Measurements from ENCODE around the gene CARD6.

The CARD6 gene

DNA sequence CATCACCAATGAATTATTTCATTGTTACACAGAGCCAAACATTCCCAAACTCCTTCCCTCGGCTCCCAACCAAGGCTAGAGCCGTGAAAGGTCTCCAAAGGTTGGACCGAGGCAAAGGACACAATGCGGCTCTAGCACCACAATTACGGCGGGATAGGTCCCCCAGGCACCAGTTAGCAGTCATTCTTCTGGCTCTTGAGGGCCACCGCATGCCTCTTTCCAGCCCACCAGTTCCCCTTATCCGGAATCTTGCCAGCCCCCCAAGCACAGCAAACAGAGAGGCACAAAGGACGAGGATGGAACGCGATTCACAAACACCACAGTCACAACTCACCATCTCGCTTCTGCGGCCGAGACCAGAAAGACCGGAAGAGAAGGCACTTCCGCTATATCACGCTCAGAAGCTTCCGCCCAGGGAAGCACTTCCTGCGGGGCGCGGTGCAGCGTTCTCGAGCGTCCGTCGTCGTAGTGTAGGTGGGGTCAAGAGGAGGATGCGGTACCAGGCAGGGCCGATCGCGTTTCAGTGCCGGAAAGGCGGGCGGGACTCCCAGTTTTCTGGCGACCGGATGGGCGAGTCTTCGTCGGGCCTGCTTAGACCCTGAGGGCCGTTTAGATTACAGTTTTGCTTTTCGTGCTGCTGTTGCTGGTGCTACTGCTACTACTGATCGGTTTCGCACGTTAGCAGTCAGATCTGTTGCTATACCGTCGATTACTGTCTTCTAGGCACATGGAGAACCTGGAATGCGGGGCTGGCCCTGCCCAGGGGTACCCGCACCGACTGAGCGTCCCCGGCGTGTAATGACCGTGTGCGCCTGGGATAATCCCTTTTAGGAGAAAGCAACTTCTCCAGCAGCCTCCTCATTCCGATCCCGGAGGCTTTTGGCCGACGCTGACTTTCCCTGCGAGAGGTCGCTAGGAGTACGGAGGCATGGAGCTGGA is 6.0 kb upstream of the CARD6 start, which contains the start of gene RPL37:
Gene RPL37 (minus strand): TSS at position 374 of the 939 bp plus-strand sequence. CDS start 37 bp downstream, at position 337.
- ATAC-seq (ENCODE audit: insufficient read depth, low read depth) (peak; percentile 97), DNase-seq (peak; percentile 89)
- peak within 1 kb of the TSS; percentile 64 to 86 for H3K4me3 ChIP-seq (ENCODE audit: low read depth in 1 of 2, low read length in 2 of 2)
- no peaks in the 10 kb centered on the region for H3K27me3 ChIP-seq (ENCODE audit: insufficient read depth, low read length, poor library complexity)
- peak within 1 kb of the TSS; percentile 78 for H3K27ac ChIP-seq (ENCODE audit: low read length)
- H4K20me1 ChIP-seq (ENCODE audit: insufficient read depth, low read length): peaks cover 15% of the 10 kb centered on the region; the same call in 1 of the 2 replicates
- H3K4me1 ChIP-seq (ENCODE audit: insufficient read depth, low read length): peaks cover 26% of the 10 kb centered on the region
- H3K36me3 ChIP-seq (ENCODE audit: insufficient read depth, low read length): peaks cover 41% of the 10 kb centered on the region
- TF ChIP-seq EZH2 (IDR thresholded peaks at IDR 0.05; ENCODE audit: borderline replicate concordance, low read depth, low read length, severe bottlenecking): no peak
- TF ChIP-seq, protein P1, sequence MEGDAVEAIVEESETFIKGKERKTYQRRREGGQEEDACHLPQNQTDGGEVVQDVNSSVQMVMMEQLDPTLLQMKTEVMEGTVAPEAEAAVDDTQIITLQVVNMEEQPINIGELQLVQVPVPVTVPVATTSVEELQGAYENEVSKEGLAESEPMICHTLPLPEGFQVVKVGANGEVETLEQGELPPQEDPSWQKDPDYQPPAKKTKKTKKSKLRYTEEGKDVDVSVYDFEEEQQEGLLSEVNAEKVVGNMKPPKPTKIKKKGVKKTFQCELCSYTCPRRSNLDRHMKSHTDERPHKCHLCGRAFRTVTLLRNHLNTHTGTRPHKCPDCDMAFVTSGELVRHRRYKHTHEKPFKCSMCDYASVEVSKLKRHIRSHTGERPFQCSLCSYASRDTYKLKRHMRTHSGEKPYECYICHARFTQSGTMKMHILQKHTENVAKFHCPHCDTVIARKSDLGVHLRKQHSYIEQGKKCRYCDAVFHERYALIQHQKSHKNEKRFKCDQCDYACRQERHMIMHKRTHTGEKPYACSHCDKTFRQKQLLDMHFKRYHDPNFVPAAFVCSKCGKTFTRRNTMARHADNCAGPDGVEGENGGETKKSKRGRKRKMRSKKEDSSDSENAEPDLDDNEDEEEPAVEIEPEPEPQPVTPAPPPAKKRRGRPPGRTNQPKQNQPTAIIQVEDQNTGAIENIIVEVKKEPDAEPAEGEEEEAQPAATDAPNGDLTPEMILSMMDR (IDR thresholded peaks at IDR 0.05; ENCODE audit: borderline replicate concordance, extremely low read depth, low read length, poor library complexity, severe bottlenecking): no peak
- H3K9me3 ChIP-seq (ENCODE audit: insufficient read depth, low read length, severe bottlenecking): no peaks in the 10 kb centered on the region
- H3K9ac ChIP-seq (ENCODE audit: low read depth, low read length): peak within 1 kb of the TSS; percentile 78
- H3K79me2 ChIP-seq (ENCODE audit: insufficient read depth, low read length): peaks cover 39% of the 10 kb centered on the region
- peak within 1 kb of the TSS; percentile 66 for H3K4me2 ChIP-seq (ENCODE audit: insufficient read depth, low read length)
- H2AFZ ChIP-seq (ENCODE audit: low read depth, low read length): peak within 1 kb of the TSS; percentile 85

GRCh38 chr5:40838086-40838485 is 3.1 kb upstream of the CARD6 start:
- no peak overlapping the region for H3K4me3 ChIP-seq (ENCODE audit: low read depth in 1 of 2, low read length in 2 of 2)
- H3K27ac ChIP-seq (ENCODE audit: low read length): no peak overlapping the region
- peaks cover 16% of the 10 kb centered on the region for H3K27me3 ChIP-seq (ENCODE audit: insufficient read depth, low read length, poor library complexity)
- H2AFZ ChIP-seq (ENCODE audit: low read depth, low read length): no peak overlapping the region
- H3K79me2 ChIP-seq (ENCODE audit: insufficient read depth, low read length): peaks cover 19% of the 10 kb centered on the region
- DNase-seq (no peak), ATAC-seq (ENCODE audit: insufficient read depth, low read depth) (no peak)
- no peak overlapping the region for H3K9ac ChIP-seq (ENCODE audit: low read depth, low read length)
- H3K4me2 ChIP-seq (ENCODE audit: insufficient read depth, low read length): no peak overlapping the region
- peaks cover 20% of the 10 kb centered on the region for H3K4me1 ChIP-seq (ENCODE audit: insufficient read depth, low read length)
- no peak for TF ChIP-seq EZH2 (IDR thresholded peaks at IDR 0.05; ENCODE audit: borderline replicate concordance, low read depth, low read length, severe bottlenecking)
- TF ChIP-seq, protein P1 (IDR thresholded peaks at IDR 0.05; ENCODE audit: borderline replicate concordance, extremely low read depth, low read length, poor library complexity, severe bottlenecking): no peak
- H3K9me3 ChIP-seq (ENCODE audit: insufficient read depth, low read length, severe bottlenecking): no peaks in the 10 kb centered on the region
- peaks cover 13% of the 10 kb centered on the region for H3K36me3 ChIP-seq (ENCODE audit: insufficient read depth, low read length)
- peaks cover 12% of the 10 kb centered on the region; the same call in 1 of the 2 replicates for H4K20me1 ChIP-seq (ENCODE audit: insufficient read depth, low read length)

GRCh38 chr5:40842351-40842750 is 1.2 kb downstream of the CARD6 start:
- H3K36me3 ChIP-seq (ENCODE audit: insufficient read depth, low read length): no peaks in the 10 kb centered on the region
- no peak overlapping the region for H3K9ac ChIP-seq (ENCODE audit: low read depth, low read length)
- peaks cover 27% of the 10 kb centered on the region for H3K27me3 ChIP-seq (ENCODE audit: insufficient read depth, low read length, poor library complexity)
- no peak overlapping the region for H3K4me2 ChIP-seq (ENCODE audit: insufficient read depth, low read length)
- DNase-seq (no peak), ATAC-seq (ENCODE audit: insufficient read depth, low read depth) (no peak)
- no peaks in the 10 kb centered on the region for H3K9me3 ChIP-seq (ENCODE audit: insufficient read depth, low read length, severe bottlenecking)
- no peaks in the 10 kb centered on the region for H3K4me1 ChIP-seq (ENCODE audit: insufficient read depth, low read length)
- H3K79me2 ChIP-seq (ENCODE audit: insufficient read depth, low read length): no peaks in the 10 kb centered on the region
- no peak overlapping the region for H3K27ac ChIP-seq (ENCODE audit: low read length)
- H3K4me3 ChIP-seq (ENCODE audit: low read depth in 1 of 2, low read length in 2 of 2): no peak overlapping the region
- TF ChIP-seq, protein P1 (IDR thresholded peaks at IDR 0.05; ENCODE audit: borderline replicate concordance, extremely low read depth, low read length, poor library complexity, severe bottlenecking): no peak
- no peak for TF ChIP-seq EZH2 (IDR thresholded peaks at IDR 0.05; ENCODE audit: borderline replicate concordance, low read depth, low read length, severe bottlenecking)
- H4K20me1 ChIP-seq (ENCODE audit: insufficient read depth, low read length): no peaks in the 10 kb centered on the region
- H2AFZ ChIP-seq (ENCODE audit: low read depth, low read length): no peak overlapping the region
